ENCODE measurements around the gene RAP1B.

DNA sequence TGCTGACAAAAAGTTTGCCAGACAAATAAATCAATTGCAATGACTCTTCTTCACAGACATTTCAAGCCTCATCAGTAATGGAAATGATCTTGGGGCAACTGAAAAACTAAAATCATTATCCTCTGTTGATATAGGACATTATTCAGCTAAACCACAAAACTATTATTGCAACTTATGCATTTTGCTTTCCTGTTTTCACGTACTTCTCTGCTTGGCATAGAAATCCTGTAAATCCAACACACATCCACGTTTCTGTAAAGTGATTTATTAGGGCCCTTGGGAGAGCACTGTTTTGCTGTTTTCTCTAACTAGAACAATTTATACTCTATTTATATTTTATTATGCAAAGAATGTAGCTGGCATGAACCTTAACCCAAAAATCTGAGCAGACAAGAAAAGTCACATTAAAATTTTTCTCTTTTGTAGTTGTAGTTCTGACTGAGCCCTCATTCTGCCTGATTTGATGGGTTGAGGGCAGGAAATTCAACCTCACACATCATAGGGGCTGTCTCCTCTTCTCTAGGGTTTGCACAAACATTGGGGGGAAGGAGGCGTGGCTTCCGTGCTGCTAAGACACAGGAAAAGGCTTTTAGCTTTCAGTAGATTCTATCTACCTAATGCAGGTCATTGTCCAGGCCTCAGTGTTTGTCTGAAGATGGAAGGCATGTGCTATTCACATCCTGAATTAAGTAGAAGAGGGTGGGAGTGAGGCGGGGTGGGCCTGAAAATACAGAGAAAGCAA, 64.6 kb downstream of the RAP1B start:
- no peak for TF ChIP-seq TAF1 (IDR thresholded peaks at IDR 0.05; ENCODE audit: borderline replicate concordance, insufficient read depth, low read length)
- no peak for TF ChIP-seq SIN3A (IDR thresholded peaks at IDR 0.05; ENCODE audit: borderline replicate concordance, insufficient read depth, low read length)
